ENCODE measurements around the gene CMIP. TPM values are rescaled to one million over a fixed set of nuclear protein-coding genes. Genes with fewer than 3 reads are reported as not detected.

The CMIP gene
- total RNA-seq, 4 donors from 2014 or later, result 17.1 to 60.5 (median 39.7) TPM

DNA sequence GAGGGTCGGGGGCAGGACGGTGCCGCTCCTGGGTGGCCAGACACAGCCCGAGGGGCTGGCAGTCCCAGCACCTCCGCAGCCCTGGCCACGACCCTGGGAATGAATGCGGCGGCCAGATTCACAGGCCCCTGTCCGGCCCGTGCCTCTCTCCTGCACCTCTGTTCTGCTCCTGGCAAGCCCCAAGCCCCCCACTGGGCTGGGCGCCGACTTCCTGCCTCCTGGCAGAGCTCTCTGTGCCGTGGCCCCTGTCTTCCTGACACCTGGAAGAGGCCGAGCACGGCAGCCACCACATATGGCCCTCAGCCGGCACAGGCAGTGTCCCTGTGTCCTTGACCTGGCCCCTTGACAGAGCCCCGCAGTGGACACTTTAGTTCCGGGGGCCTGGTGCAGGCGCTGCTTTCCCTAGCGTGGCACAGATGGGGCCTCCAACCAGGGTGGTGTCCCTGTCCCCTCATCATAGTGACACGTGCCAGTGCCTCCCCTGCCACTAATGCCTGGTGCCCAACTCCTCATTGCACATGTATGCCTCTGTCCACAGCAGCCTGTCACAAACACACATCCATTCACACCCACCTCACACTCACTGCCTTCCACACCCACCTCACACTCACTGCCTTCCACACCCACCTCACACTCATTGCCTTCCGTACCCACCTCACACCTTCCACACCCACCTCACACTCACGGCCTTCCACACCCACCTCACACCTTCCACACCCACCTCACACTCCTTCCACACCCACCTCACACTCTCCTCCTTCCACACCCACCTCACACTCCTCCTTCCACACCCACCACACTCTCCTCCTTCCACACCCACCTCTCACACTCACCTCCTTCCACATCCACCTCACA lies 223.9 kb downstream of the CMIP start:
- Histone ChIP-seq H3K27ac (peak overlapping the region in 1 of 4 donors; percentile 2), H3K4me1 (peaks cover 0 to 5% (median 0%) of the 10 kb centered on the region in 3 donors), H3K27me3 (no peaks in the 10 kb centered on the region), H3K36me3 (peaks cover 14 to 96% (median 34%) of the 10 kb centered on the region in 3 donors), H3K4me3 (no peak overlapping the region), H3K9me3 (no peaks in the 10 kb centered on the region)
- WGBS, 2 donors, result 78 to 87% methylated on average over 6 to 8 of the region's 23 CpGs
- intact Hi-C loops (cut with DNase I), result no loop called here
- no peak for DNase-seq
- no peak for TF ChIP-seq POLR2A (IDR thresholded peaks at IDR 0.05)
- TF ChIP-seq, protein P1, sequence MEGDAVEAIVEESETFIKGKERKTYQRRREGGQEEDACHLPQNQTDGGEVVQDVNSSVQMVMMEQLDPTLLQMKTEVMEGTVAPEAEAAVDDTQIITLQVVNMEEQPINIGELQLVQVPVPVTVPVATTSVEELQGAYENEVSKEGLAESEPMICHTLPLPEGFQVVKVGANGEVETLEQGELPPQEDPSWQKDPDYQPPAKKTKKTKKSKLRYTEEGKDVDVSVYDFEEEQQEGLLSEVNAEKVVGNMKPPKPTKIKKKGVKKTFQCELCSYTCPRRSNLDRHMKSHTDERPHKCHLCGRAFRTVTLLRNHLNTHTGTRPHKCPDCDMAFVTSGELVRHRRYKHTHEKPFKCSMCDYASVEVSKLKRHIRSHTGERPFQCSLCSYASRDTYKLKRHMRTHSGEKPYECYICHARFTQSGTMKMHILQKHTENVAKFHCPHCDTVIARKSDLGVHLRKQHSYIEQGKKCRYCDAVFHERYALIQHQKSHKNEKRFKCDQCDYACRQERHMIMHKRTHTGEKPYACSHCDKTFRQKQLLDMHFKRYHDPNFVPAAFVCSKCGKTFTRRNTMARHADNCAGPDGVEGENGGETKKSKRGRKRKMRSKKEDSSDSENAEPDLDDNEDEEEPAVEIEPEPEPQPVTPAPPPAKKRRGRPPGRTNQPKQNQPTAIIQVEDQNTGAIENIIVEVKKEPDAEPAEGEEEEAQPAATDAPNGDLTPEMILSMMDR (IDR thresholded peaks at IDR 0.05), result no peak

DNA sequence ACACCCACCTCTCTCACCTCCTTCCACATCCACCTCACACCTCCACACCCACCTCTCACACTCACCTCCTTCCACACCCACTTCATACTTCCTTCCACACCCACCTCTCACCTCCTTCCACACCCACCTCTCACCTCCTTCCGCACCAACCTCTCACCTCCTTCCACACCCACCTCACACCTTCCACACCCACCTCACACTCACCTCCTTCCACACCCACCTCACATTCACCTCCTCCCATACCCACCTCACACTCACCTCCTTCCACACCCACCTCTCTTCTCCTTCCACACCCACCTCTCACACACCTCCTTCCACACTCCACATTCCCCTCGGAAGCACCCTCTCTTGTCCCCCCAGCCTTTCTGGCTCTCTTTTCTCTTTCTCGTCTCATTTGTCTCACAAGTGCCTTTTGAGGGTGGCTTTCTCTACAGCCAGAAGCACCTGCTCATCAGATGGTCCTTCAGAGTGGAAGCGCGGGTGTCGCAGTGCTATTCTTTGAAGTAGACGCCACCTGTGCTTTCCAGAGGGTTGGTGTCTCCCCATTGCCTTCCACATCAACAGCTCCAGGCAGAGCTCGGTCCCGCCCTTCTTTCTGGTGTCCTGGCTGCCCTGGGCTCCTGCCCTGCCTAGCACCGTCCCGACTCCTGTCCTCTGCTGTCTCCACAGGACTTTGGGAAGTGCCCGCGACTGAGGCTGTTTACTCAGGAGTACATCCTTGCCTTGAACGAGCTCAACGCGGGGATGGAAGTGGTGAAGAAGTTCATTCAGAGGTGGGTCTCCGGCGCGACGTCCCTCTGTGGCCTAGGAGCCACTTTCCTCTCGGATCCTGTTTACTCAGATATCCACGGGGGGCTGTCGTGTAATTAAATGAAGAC lies 225.1 kb downstream of the CMIP start:
- no peak overlapping the region for H3K27ac ChIP-seq

DNA sequence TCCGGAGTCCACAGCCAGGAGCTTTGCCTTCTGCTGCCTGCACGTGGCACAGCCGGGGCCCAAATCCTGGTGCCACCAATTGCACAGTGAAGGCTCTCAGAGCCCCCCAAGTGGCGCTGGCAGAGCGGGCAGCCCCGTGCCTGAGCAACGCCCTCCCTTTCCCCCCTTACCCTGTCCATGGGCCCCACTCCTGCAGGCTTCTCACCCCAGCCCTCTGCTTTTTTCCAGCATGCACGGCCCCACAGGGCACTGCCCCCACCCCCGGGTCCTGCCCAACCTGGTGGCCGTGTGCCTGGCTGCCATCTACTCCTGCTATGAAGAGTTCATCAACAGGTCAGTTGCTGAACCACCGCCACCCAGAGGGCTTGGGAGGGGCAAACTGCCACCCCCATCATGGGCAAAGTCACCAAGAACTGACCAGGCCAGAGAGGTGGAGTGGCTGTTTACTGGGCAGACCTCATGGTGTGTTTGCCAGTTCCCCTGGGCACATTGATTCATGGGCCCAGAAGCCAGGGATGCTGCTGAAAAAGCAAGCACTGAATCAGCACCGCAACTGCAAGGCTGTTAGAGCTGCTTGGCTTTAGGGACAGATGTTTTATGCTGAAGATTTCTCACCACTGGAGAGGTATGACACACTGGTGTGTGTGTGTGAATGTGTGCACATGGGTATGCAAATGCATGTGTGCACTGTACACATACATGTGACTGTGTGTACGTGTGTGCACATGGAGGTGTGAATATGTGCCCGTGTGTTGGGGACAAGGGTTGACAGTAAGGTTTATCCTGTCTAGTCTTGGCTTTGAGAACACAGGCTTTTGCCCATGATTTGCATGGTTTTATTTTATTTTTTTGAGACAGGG lies 227.4 kb downstream of the CMIP start:
- intact Hi-C loops (cut with DNase I), result no loop called here
- 90 to 91% methylated on average over 8 to 12 of the region's 14 CpGs for WGBS, 2 donors

More for the DNA sequence above, 225.1 kb downstream of the CMIP start:
- Histone ChIP-seq H3K27me3 (no peaks in the 10 kb centered on the region), H3K36me3 (peaks cover 14 to 96% (median 25%) of the 10 kb centered on the region in 3 donors), H3K4me1 (peaks cover 0 to 5% (median 0%) of the 10 kb centered on the region in 3 donors), H3K9me3 (no peaks in the 10 kb centered on the region), H3K4me3 (no peak overlapping the region)
- intact Hi-C loops (cut with DNase I), result no loop called here
- 92 to 94% methylated on average over 19 to 23 of the region's 23 CpGs for WGBS, 2 donors
- DNase-seq, result no peak
- TF ChIP-seq POLR2A (IDR thresholded peaks at IDR 0.05), result no peak

DNA sequence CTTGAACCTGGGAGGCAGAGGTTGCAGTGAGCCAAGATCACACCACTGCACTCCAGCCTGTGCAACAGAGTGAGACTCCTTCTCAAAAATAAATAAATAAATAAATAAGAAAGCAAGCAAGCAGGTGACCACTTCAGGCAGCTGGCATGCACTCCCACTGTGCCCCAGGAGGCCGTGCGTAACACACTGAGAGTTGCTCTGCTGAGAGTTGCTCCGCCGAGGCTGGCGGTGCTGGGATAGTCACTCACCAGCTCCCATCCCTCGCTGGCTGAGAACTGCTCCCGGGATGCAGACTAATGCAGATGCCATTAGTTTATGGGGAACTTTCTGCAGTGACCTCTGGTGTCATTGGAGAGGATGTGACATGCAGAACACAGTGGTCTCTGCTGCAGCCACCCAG lies 228.8 kb downstream of the CMIP start:
- Histone ChIP-seq H3K27ac (no peak overlapping the region), H3K4me3 (no peak overlapping the region), H3K9me3 (no peaks in the 10 kb centered on the region), H3K27me3 (no peaks in the 10 kb centered on the region), H3K4me1 (peaks cover 0 to 28% (median 3%) of the 10 kb centered on the region in 3 donors), H3K36me3 (peaks cover 14 to 98% (median 25%) of the 10 kb centered on the region in 3 donors)
- TF ChIP-seq, protein P1 (IDR thresholded peaks at IDR 0.05), result no peak
- no peak for TF ChIP-seq POLR2A (IDR thresholded peaks at IDR 0.05)
- WGBS, 2 donors, result 87 to 92% methylated on average over 7 of the region's 7 CpGs
- no peak for DNase-seq
- intact Hi-C loops (cut with DNase I), result no loop called here

More for the DNA sequence above, 227.4 kb downstream of the CMIP start:
- no peak for DNase-seq
- Histone ChIP-seq H3K9me3 (no peaks in the 10 kb centered on the region), H3K4me1 (peaks cover 0 to 18% (median 0%) of the 10 kb centered on the region in 3 donors), H3K36me3 (peaks cover 14 to 96% (median 25%) of the 10 kb centered on the region in 3 donors), H3K4me3 (no peak overlapping the region), H3K27ac (no peak overlapping the region), H3K27me3 (no peaks in the 10 kb centered on the region)
- TF ChIP-seq POLR2A (IDR thresholded peaks at IDR 0.05), result no peak
- TF ChIP-seq, protein P1 (IDR thresholded peaks at IDR 0.05), result no peak

DNA sequence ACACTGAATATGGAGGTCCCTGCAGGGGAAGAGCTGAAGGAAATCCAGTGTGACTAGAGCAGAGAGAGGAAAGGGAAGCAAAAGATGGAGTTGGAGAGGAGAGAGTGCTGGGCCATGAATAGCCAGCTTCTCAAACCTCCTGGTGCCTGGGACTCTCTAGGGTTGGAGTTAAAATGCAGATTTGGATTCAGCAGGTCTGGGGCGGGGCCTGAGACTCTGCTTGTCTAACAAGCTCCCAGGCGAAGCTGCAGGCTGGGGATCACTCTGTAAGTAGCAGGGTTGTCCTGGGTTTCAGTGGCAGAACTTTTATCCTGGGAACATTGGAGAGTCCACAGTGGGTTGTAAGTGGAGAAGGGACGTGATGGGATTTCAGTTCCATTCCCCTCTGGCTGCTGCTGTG lies 231.1 kb downstream of the CMIP start:
- TF ChIP-seq, protein P1 (IDR thresholded peaks at IDR 0.05), result no peak
- no peak for TF ChIP-seq POLR2A (IDR thresholded peaks at IDR 0.05)
- H3K36me3 ChIP-seq, result peaks cover 3 to 100% (median 18%) of the 10 kb centered on the region in 3 donors
- intact Hi-C loops (cut with DNase I), result no loop called here
- H3K27me3 ChIP-seq, result no peaks in the 10 kb centered on the region
- no peaks in the 10 kb centered on the region for H3K9me3 ChIP-seq
- H3K27ac ChIP-seq, result peak overlapping the region in 1 of 4 donors; percentile 17
- no peak for DNase-seq
- no peak overlapping the region for H3K4me3 ChIP-seq
- WGBS, 2 donors, result 67 to 92% methylated on average over 3 of the region's 3 CpGs
- peaks cover 0 to 50% (median 15%) of the 10 kb centered on the region in 3 donors for H3K4me1 ChIP-seq

All from esophagus squamous epithelium (tissue), 5 donors.